LNCaP clone FGC (cell line): ENCODE measurements around the gene KMT2C.

Experiments
- DNase-seq: peaks from one replicate; pipeline ENCODE4 v3.0.0-alpha.2; 2011; ENCODE audit warnings: low read depth
- H3K4me3 ChIP-seq: 2 replicates; pipeline ENCODE4 v1.5.1; 2011; ENCODE audit warnings: mild to moderate bottlenecking, low read depth, low read length, control low read depth
- CTCF ChIP-seq: IDR thresholded peaks from 2 replicates; pipeline ENCODE4 v1.5.1; 2012; ENCODE audit warnings: mild to moderate bottlenecking; ENCODE audit not compliant: control insufficient read depth, insufficient read depth; ENCODE audit errors: extremely low read depth

Gene KMT2C

DNA sequence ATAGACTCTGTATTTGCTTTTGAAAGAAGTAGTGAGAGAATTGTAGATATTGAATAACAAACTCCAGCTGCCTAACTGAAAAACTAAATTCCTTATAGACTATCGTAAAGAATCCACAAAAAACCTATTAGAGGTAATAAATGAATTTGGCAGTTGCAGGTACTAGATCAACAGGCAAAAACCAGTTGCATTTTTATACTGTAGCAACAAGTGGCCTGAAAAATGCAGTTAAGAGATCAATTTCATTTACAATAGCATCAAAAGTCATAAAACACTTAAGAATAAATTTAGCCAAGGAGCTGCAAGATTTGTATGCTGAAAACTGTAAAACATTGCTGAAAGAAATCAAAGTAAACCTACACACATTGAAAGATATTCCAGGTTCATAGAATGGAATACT lies 340.0 kb downstream of the KMT2C start:
- no peak for DNase-seq
- TF ChIP-seq CTCF = no peak
- no peak overlapping the region for H3K4me3 ChIP-seq

DNA sequence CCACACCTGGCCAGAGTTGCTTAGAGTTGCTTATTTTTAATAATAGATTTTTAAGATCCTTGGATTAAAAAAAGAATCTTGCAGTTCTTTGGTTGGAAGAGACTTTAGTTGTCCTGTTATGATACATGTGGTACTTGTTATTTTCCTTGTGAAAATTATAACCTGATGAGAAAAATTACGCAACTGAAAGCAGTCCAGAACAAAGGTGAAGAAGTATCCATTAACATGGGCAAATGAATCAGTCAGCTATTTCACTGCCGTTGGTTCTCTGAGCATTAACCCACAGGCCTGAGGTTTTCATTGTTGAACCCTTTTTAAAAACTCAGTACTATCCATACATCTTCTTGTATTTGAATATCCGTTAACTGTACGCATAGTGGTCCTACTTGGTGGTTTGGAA lies 342.1 kb downstream of the KMT2C start:
- TF ChIP-seq CTCF = no peak
- H3K4me3 ChIP-seq = no peak overlapping the region
- no peak for DNase-seq

DNA sequence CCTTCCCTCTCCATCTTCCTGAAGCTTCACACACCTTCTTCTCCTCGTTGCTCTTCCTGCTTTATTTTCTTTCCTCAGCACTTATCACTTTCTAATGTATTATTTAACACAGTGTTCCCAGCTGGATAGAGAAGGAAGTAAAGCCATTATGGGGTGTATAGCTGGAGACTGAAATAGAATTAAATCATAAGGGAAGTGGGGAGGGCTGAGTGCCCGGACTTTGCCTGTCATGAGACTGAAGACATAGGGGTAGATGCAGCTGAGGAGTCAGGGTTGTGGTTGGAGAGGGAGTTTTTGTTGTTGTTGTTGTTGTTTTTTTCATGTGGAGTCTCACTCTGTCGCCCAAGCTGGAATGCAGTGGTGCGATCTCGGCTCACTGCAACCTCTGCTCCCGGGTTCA lies 345.1 kb downstream of the KMT2C start:
- no peak for DNase-seq
- no peak overlapping the region for H3K4me3 ChIP-seq
- no peak for TF ChIP-seq CTCF

- H3K4me3 ChIP-seq = no peak overlapping the region
- DNase-seq = no peak
- no peak for TF ChIP-seq CTCF
These were observed 346.6 kb downstream of the KMT2C start for GRCh38 chr7:152089183-152089582.

- H3K4me3 ChIP-seq = no peak overlapping the region
- no peak for TF ChIP-seq CTCF
- no peak for DNase-seq
These were observed 349.3 kb downstream of the KMT2C start for GRCh38 chr7:152086513-152086912.

- no peak for DNase-seq
- TF ChIP-seq CTCF = no peak
- H3K4me3 ChIP-seq = no peak overlapping the region
These were observed 350.7 kb downstream of the KMT2C start for GRCh38 chr7:152085131-152085530.
